Breast epithelium (tissue), 4 donors: ENCODE results near the gene DBNDD1. TPM values are rescaled to one million over a fixed set of nuclear protein-coding genes. Genes with fewer than 3 reads are reported as not detected.
"Not testable (repeated sequence)": the region's sequence is repeated elsewhere in the genome, so short reads cannot be mapped to it uniquely, and the experiment has no call there.

Experiments
- DNase-seq, 2 donors: peaks; one replicate each; pipeline ENCODE4 v3.0.0-alpha.2; 2019; ENCODE audit warnings: low spot score in 2 of 2
- H3K27ac ChIP-seq, 2 donors: fragments of 200-600 bp; sonication (generic) in 1 of 2; one replicate each; pipeline ENCODE4 v1.5.1; 2016 to 2019; ENCODE audit warnings: mild to moderate bottlenecking in 1 of 2
- H3K27me3 ChIP-seq, 2 donors: fragments of 200-600 bp; sonication (generic) in 1 of 2; one replicate each; pipeline versions ENCODE4 v1.5.1 to v1.6.0; 2017 to 2019; ENCODE audit warnings: control low read depth in 1 of 2, mild to moderate bottlenecking in 1 of 2
- H3K36me3 ChIP-seq: fragments of 200-600 bp; one replicate; pipeline ENCODE4 v1.5.1; 2019
- H3K4me1 ChIP-seq, 2 donors: fragments of 200-600 bp; sonication (generic); one replicate each; pipeline ENCODE4 v1.5.1; 2016 to 2019; ENCODE audit warnings: control low read depth in 1 of 2
- H3K4me3 ChIP-seq, 3 donors: fragments of 200-600 bp; sonication (generic); 1 replicate in 2 of 3; 2 replicates in 1 of 3; pipeline ENCODE4 v1.5.1; 2016 to 2019; ENCODE audit warnings: mild to moderate bottlenecking in 3 of 3, moderate library complexity in 2 of 3
- H3K9me3 ChIP-seq, 2 donors: fragments of 200-600 bp; sonication (generic) in 1 of 2; one replicate each; pipeline ENCODE4 v1.5.1; 2016 to 2019; ENCODE audit warnings: control low read depth in 1 of 2
- POLR2A ChIP-seq: fragments of 450-650 bp; IDR thresholded peaks from one replicate; pipeline ENCODE4 v1.6.1; 2016; ENCODE audit warnings: antibody characterized with exemption, mild to moderate bottlenecking, moderate library complexity
- POLR2AphosphoS5 ChIP-seq, 3 donors: sonication (generic); formaldehyde crosslinking; IDR thresholded peaks; one replicate each; pipeline ENCODE4 v1.6.1; 2017; ENCODE audit warnings: antibody characterized with exemption in 3 of 3
- intact Hi-C: fragments of 100-400 bp; cut with DNase I; formaldehyde crosslinking; loops from one replicate; pipeline ENCODE4 v1.15.1; 2023; ENCODE audit warnings: low total_unique reads
- total RNA-seq, 3 donors: library from RNA; depleted of rRNA; stranded (reverse); fragments of >200 nt; gene quantifications; one replicate each; pipeline ENCODE4 v1.1.0, GENCODE V29; 2016
- TF ChIP-seq, protein P1 (sequence below), 3 donors: fragments of 450-650 bp; IDR thresholded peaks; one replicate each; pipeline ENCODE4 v1.5.1; 2016 to 2017; ENCODE audit warnings: antibody characterized with exemption in 3 of 3, mild to moderate bottlenecking in 3 of 3, moderate library complexity in 3 of 3

DBNDD1 gene
- total RNA-seq, 3 donors from 2014 or later, result 3.7 to 7.9 (median 6.0) TPM

GRCh38 chr16:89972244-89973234 is 46.7 kb downstream of the DBNDD1 start:
- Histone ChIP-seq H3K27ac (peak overlapping the region; percentile 96 to 97), H3K36me3 (no peaks in the 10 kb centered on the region), H3K9me3 (no peaks in the 10 kb centered on the region), H3K4me3 (peak overlapping the region; percentile 77 to 92 (median 88)), H3K27me3 (no peaks in the 10 kb centered on the region), H3K4me1 (peaks cover 9 to 11% of the 10 kb centered on the region in 2 donors)
- intact Hi-C loops, result no loop called here
- TF ChIP-seq POLR2AphosphoS5 (IDR thresholded peaks at IDR 0.05) (peak; percentile 79 to 96 (median 86)), POLR2A (peak; percentile 61)
- TF ChIP-seq, protein P1, sequence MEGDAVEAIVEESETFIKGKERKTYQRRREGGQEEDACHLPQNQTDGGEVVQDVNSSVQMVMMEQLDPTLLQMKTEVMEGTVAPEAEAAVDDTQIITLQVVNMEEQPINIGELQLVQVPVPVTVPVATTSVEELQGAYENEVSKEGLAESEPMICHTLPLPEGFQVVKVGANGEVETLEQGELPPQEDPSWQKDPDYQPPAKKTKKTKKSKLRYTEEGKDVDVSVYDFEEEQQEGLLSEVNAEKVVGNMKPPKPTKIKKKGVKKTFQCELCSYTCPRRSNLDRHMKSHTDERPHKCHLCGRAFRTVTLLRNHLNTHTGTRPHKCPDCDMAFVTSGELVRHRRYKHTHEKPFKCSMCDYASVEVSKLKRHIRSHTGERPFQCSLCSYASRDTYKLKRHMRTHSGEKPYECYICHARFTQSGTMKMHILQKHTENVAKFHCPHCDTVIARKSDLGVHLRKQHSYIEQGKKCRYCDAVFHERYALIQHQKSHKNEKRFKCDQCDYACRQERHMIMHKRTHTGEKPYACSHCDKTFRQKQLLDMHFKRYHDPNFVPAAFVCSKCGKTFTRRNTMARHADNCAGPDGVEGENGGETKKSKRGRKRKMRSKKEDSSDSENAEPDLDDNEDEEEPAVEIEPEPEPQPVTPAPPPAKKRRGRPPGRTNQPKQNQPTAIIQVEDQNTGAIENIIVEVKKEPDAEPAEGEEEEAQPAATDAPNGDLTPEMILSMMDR (IDR thresholded peaks at IDR 0.05), result no peak
- peak; percentile 86 for DNase-seq

DNA sequence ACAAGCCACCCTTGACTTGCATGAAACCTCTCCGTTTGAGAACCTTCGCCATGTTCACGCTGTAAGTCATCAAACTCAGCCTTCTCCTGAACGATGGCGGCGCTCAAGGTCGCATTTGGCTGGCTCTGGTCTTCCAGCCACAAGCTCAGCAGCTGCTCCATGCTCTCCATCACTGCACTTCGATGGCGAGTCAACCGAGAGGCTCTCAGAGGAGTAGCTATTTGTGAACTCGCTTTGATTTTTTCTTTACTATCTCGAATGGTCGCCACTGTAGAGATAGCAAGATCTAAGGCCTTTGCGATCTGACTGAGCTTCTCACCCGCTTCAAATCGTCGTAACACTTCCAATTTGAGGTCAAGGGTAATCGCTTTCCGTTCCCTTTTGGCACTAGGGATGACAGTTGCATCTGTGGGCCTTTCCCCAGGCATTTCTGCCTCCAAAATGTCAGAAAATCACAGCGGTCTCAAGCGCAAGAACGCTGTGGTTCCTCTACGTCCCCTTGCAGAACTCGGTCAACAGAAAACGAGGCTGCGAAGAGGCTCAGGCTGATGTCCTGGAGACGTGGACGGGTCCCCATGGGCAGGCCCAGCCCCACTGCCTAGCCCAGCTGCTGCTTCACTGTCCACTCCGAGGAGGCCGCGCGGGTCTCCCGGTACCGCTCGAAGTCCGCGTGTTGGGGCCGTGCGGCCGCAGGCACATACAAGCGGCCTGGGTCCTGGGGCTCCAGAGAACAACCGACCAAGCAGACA is 47.6 kb downstream of the DBNDD1 start:
- Histone ChIP-seq H3K27me3 (no peaks in the 10 kb centered on the region), H3K4me1 (peaks cover 9 to 11% of the 10 kb centered on the region in 2 donors), H3K27ac (peak overlapping the region; percentile 96 to 97), H3K4me3 (peak overlapping the region; percentile 77 to 92 (median 88)), H3K36me3 (no peaks in the 10 kb centered on the region), H3K9me3 (no peaks in the 10 kb centered on the region)
- TF ChIP-seq POLR2AphosphoS5 (IDR thresholded peaks at IDR 0.05) (no peak), POLR2A (no peak)
- TF ChIP-seq, protein P1 (IDR thresholded peaks at IDR 0.05), result no peak
- intact Hi-C loops, result no loop called here
- no peak for DNase-seq

GRCh38 chr16:89969741-89970410 is 49.4 kb downstream of the DBNDD1 start:
- no peak for TF ChIP-seq POLR2A
- TF ChIP-seq, protein P1 (IDR thresholded peaks at IDR 0.05), result no peak
- no peak for TF ChIP-seq POLR2AphosphoS5 (IDR thresholded peaks at IDR 0.05)
- Histone ChIP-seq H3K27me3 (no peaks in the 10 kb centered on the region), H3K36me3 (no peaks in the 10 kb centered on the region), H3K4me1 (peaks cover 9 to 11% of the 10 kb centered on the region in 2 donors), H3K9me3 (no peaks in the 10 kb centered on the region), H3K4me3 (no peak overlapping the region), H3K27ac (no peak overlapping the region)
- no peak for DNase-seq
- intact Hi-C loops, result no loop called here

- H3K9me3 ChIP-seq, DNase-seq, H3K4me3 ChIP-seq, H3K27ac ChIP-seq, H3K36me3 ChIP-seq, H3K27me3 ChIP-seq, intact Hi-C loops: not testable (repeated sequence)
- H3K4me1 ChIP-seq, result peaks cover 4 to 11% of the 10 kb centered on the region in 2 donors
Measured at GRCh38 chr16:89968074-89968473, 51.2 kb downstream of the DBNDD1 start.

DNA sequence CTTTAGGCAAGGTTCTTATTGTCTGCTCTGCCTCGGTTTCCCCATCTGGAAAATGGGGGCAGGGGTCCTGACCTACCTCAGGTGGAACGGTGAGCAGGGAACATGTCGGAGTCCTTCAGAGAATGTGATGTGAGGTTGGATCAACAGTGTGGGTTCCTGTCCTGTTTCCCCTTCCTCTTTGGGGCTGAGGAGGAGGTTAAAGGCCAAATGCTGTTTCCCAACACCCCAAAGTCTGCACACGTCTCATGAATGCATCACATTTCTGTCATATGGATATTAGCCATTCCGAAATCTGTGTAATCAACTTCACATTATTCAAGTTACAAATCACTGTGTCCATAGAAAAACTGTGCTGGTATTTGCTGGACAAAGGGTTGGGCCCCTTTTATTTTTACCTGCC is 51.8 kb downstream of the DBNDD1 start:
- intact Hi-C loops, H3K9me3 ChIP-seq, DNase-seq, H3K27ac ChIP-seq, H3K36me3 ChIP-seq, H3K27me3 ChIP-seq, H3K4me3 ChIP-seq: not testable (repeated sequence)
- peaks cover 4 to 11% of the 10 kb centered on the region in 2 donors for H3K4me1 ChIP-seq
